ENCODE results near the gene MMD2.

The MMD2 gene

DNA sequence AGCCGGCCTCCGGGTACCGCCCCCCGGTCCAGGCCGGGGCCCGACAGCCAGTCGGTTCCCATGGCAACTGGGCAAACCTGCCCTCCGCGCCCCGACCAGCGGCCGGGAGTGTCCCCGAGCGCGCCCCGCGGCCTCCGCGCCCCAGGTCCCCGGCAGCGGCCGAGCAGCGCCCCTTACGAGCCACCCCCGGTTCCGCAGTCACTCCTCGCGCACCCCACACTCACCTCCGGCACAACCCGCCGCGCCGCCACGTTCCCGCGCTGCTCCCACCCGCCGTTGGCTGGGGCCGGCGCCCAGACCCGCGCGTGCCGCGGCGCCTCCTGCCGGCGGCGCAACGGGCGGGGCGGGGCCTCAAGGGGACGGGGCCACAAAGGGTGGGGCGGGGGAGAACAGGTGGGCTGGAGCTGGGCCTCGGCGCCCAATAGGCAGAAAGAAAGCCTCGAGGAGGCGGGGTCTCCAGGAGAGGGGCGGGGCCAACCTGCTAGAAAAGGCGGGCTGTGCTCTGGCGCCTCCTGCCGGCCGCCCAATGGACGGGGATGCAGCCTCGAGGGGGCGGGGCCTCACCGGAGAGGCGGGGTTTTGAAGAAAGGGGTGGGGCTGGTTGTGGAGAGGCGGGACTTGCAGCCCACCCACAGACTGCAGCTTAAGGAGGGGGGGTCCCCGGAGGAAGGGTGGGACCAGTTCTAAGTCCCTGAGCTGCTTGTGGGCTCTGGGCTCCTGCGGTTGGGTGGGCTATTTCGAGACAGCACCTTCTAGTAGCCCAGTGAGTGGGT, 75.4 kb downstream of the MMD2 start, which contains the start of gene RADIL:
Gene RADIL, minus strand, starts transcription at position 345 of the 773 bp plus-strand sequence. CDS start 5,577 bp downstream, outside the sequence.
- TF ChIP-seq CREB5 (CRISPR knock-in tag; IDR thresholded peaks at IDR 0.05; ENCODE audit: low read depth) (no peak), ZFP3 (CRISPR knock-in tag; IDR thresholded peaks at IDR 0.05) (no peak), CSDC2 (CRISPR knock-in tag; IDR thresholded peaks at IDR 0.05) (no peak), ZFP30 (CRISPR knock-in tag; IDR thresholded peaks at IDR 0.05) (no peak), GLIS3 (CRISPR knock-in tag; IDR thresholded peaks at IDR 0.05) (no peak), ZC3H10 (CRISPR knock-in tag; IDR thresholded peaks at IDR 0.05) (no peak), OSR1 (CRISPR knock-in tag; IDR thresholded peaks at IDR 0.05) (no peak), TSHZ2 (CRISPR knock-in tag; IDR thresholded peaks at IDR 0.05) (no peak), ISL1 (CRISPR knock-in tag; IDR thresholded peaks at IDR 0.05) (no peak), POU6F1 (CRISPR knock-in tag; IDR thresholded peaks at IDR 0.05; ENCODE audit: borderline replicate concordance, low read depth) (no peak), SNAI2 (CRISPR knock-in tag; IDR thresholded peaks at IDR 0.05) (no peak), ZNF565 (CRISPR knock-in tag; conservative IDR thresholded peaks at IDR 0.05; ENCODE audit: low read depth) (no peak), ZNF70 (CRISPR knock-in tag; IDR thresholded peaks at IDR 0.05) (no peak), TCF4 (CRISPR knock-in tag; IDR thresholded peaks at IDR 0.05; ENCODE audit: borderline replicate concordance) (no peak), TOX (CRISPR knock-in tag; IDR thresholded peaks at IDR 0.05; ENCODE audit: borderline replicate concordance) (no peak), ESRRG (CRISPR knock-in tag; IDR thresholded peaks at IDR 0.05) (no peak), ZNF8 (CRISPR knock-in tag; IDR thresholded peaks at IDR 0.05) (no peak), ARNTL (CRISPR knock-in tag; IDR thresholded peaks at IDR 0.05; ENCODE audit: borderline replicate concordance, low read depth) (no peak)
- TF ChIP-seq, protein P1, sequence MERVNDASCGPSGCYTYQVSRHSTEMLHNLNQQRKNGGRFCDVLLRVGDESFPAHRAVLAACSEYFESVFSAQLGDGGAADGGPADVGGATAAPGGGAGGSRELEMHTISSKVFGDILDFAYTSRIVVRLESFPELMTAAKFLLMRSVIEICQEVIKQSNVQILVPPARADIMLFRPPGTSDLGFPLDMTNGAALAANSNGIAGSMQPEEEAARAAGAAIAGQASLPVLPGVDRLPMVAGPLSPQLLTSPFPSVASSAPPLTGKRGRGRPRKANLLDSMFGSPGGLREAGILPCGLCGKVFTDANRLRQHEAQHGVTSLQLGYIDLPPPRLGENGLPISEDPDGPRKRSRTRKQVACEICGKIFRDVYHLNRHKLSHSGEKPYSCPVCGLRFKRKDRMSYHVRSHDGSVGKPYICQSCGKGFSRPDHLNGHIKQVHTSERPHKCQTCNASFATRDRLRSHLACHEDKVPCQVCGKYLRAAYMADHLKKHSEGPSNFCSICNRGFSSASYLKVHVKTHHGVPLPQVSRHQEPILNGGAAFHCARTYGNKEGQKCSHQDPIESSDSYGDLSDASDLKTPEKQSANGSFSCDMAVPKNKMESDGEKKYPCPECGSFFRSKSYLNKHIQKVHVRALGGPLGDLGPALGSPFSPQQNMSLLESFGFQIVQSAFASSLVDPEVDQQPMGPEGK (CRISPR knock-in tag; IDR thresholded peaks at IDR 0.05; ENCODE audit: borderline replicate concordance) = no peak
- peak; percentile 76 for ATAC-seq

GRCh38 chr7:4883033-4883371, 76.0 kb downstream of the MMD2 start:
- peak; percentile 10 for ATAC-seq
- no peak for TF ChIP-seq PPARA (CRISPR knock-in tag; IDR thresholded peaks at IDR 0.05; ENCODE audit: borderline replicate concordance)
- no peak for TF ChIP-seq GLIS3 (CRISPR knock-in tag; IDR thresholded peaks at IDR 0.05)
- no peak for TF ChIP-seq POU6F1 (CRISPR knock-in tag; IDR thresholded peaks at IDR 0.05; ENCODE audit: borderline replicate concordance, low read depth)
- TF ChIP-seq ZC3H10 (CRISPR knock-in tag; IDR thresholded peaks at IDR 0.05) = no peak
- TF ChIP-seq TCF4 (CRISPR knock-in tag; IDR thresholded peaks at IDR 0.05; ENCODE audit: borderline replicate concordance) = no peak
- TF ChIP-seq CREB5 (CRISPR knock-in tag; IDR thresholded peaks at IDR 0.05; ENCODE audit: low read depth) = no peak
- TF ChIP-seq TOX (CRISPR knock-in tag; IDR thresholded peaks at IDR 0.05; ENCODE audit: borderline replicate concordance) = no peak
- no peak for TF ChIP-seq TSHZ2 (CRISPR knock-in tag; IDR thresholded peaks at IDR 0.05)
- no peak for TF ChIP-seq ZNF70 (CRISPR knock-in tag; IDR thresholded peaks at IDR 0.05)
- TF ChIP-seq ZNF8 (CRISPR knock-in tag; IDR thresholded peaks at IDR 0.05) = no peak
- TF ChIP-seq ZFP30 (CRISPR knock-in tag; IDR thresholded peaks at IDR 0.05) = no peak
- TF ChIP-seq, protein P1 (CRISPR knock-in tag; IDR thresholded peaks at IDR 0.05; ENCODE audit: borderline replicate concordance) = no peak
- no peak for TF ChIP-seq CSDC2 (CRISPR knock-in tag; IDR thresholded peaks at IDR 0.05)
- no peak for TF ChIP-seq BACH2 (CRISPR knock-in tag; IDR thresholded peaks at IDR 0.05; ENCODE audit: borderline replicate concordance)
- TF ChIP-seq ESRRG (CRISPR knock-in tag; IDR thresholded peaks at IDR 0.05) = no peak
- no peak for TF ChIP-seq SNAI2 (CRISPR knock-in tag; IDR thresholded peaks at IDR 0.05)
- no peak for TF ChIP-seq ISL1 (CRISPR knock-in tag; IDR thresholded peaks at IDR 0.05)

Data from SK-N-SH treated with all-trans-retinoic acid at 6 μM for 48 hours (cell line).